Measurements from ENCODE around the gene TOP2A. TPM values are rescaled to one million over a fixed set of nuclear protein-coding genes. Genes with fewer than 3 reads are reported as not detected.

TOP2A gene
- total RNA-seq, 1 donor from 2014 or later, result 28.3 TPM

- Mint-ChIP-seq H3K27ac (ENCODE audit: unreplicated experiment) (no peak overlapping the region), H3K4me1 (ENCODE audit: unreplicated experiment) (peaks cover 7% of the 10 kb centered on the region), H3K4me3 (ENCODE audit: unreplicated experiment) (no peak overlapping the region), H3K27me3 (ENCODE audit: unreplicated experiment) (peaks cover 13% of the 10 kb centered on the region), H3K36me3 (ENCODE audit: low read depth, unreplicated experiment) (no peaks in the 10 kb centered on the region), H3K9me3 (ENCODE audit: unreplicated experiment) (no peaks in the 10 kb centered on the region)
- peak; percentile 42 for TF ChIP-seq CTCF (IDR thresholded peaks at IDR 0.05; ENCODE audit: unreplicated experiment)
- DNase-seq (ENCODE audit: low spot score), result peak; percentile 88
Measured at GRCh38 chr17:40362696-40363110, 55.0 kb downstream of the TOP2A start.

GRCh38 chr17:40361925-40362695, 55.6 kb downstream of the TOP2A start:
- Mint-ChIP-seq H3K4me1 (ENCODE audit: unreplicated experiment) (peaks cover 7% of the 10 kb centered on the region), H3K4me3 (ENCODE audit: unreplicated experiment) (no peak overlapping the region), H3K27ac (ENCODE audit: unreplicated experiment) (no peak overlapping the region), H3K27me3 (ENCODE audit: unreplicated experiment) (peaks cover 13% of the 10 kb centered on the region), H3K9me3 (ENCODE audit: unreplicated experiment) (no peaks in the 10 kb centered on the region), H3K36me3 (ENCODE audit: low read depth, unreplicated experiment) (no peaks in the 10 kb centered on the region)
- no peak for DNase-seq (ENCODE audit: low spot score)
- no peak for TF ChIP-seq CTCF (IDR thresholded peaks at IDR 0.05; ENCODE audit: unreplicated experiment)

- no peak for DNase-seq (ENCODE audit: low spot score)
- TF ChIP-seq CTCF (IDR thresholded peaks at IDR 0.05; ENCODE audit: unreplicated experiment), result no peak
- H3K27me3 Mint-ChIP-seq (ENCODE audit: unreplicated experiment), result peaks cover 13% of the 10 kb centered on the region
Measured at GRCh38 chr17:40361063-40361924, 56.4 kb downstream of the TOP2A start.

GRCh38 chr17:40360091-40360490, 57.6 kb downstream of the TOP2A start:
- no peak for DNase-seq (ENCODE audit: low spot score)
- Mint-ChIP-seq H3K4me3 (ENCODE audit: unreplicated experiment) (no peak overlapping the region), H3K27ac (ENCODE audit: unreplicated experiment) (peak overlapping the region; percentile 18)

More at GRCh38 chr17:40361063-40361924, 56.4 kb downstream of the TOP2A start:
- H3K27ac Mint-ChIP-seq (ENCODE audit: unreplicated experiment), result no peak overlapping the region
- H3K4me1 Mint-ChIP-seq (ENCODE audit: unreplicated experiment), result peaks cover 7% of the 10 kb centered on the region
- H3K4me3 Mint-ChIP-seq (ENCODE audit: unreplicated experiment), result peak overlapping the region; percentile 31
- no peaks in the 10 kb centered on the region for H3K36me3 Mint-ChIP-seq (ENCODE audit: low read depth, unreplicated experiment)
- no peaks in the 10 kb centered on the region for H3K9me3 Mint-ChIP-seq (ENCODE audit: unreplicated experiment)

More at GRCh38 chr17:40360091-40360490, 57.6 kb downstream of the TOP2A start:
- Mint-ChIP-seq H3K36me3 (ENCODE audit: low read depth, unreplicated experiment) (no peaks in the 10 kb centered on the region), H3K4me1 (ENCODE audit: unreplicated experiment) (peaks cover 7% of the 10 kb centered on the region), H3K27me3 (ENCODE audit: unreplicated experiment) (peaks cover 15% of the 10 kb centered on the region), H3K9me3 (ENCODE audit: unreplicated experiment) (no peaks in the 10 kb centered on the region)
- TF ChIP-seq CTCF (IDR thresholded peaks at IDR 0.05; ENCODE audit: unreplicated experiment), result no peak
